HCT116 (cell line): ENCODE results near the gene MACIR. TPM values are rescaled to one million over a fixed set of nuclear protein-coding genes. Genes with fewer than 3 reads are reported as not detected.

Source experiments
- ATAC-seq: fragments of 200-7000 bp; cut with Tn5 transposase; 2 replicates; pipeline ENCODE4 v1.9.1; 2020; ENCODE audit warnings: mild to moderate bottlenecking, moderate library complexity
- BruUV-seq: library from RNA; stranded (reverse); fragments of 400-500 nt; replicated peaks from 2 replicates; lab custom pipeline; 2021; lab: Mats Ljungman, UMichigan
- CTCF ChIA-PET: fragments of 300-600 bp; sonication (Branson Sonifier 250); formaldehyde crosslinking; loops from one replicate; lab custom pipeline; 2021; ENCODE audit warnings: antibody characterized with exemption; lab: Charles Lee
- POLR2A ChIA-PET: fragments of 300-600, 350-600 bp; sonication (Branson Sonifier 250); formaldehyde crosslinking; loops from one replicate; lab custom pipeline; 2021; ENCODE audit warnings: antibody characterized with exemption; lab: Charles Lee
- RAD21 ChIA-PET, 2 experiments: fragments of 300-600 bp; sonication (Branson Sonifier 250); formaldehyde crosslinking; loops; one replicate each; lab custom pipeline; 2023; ENCODE audit warnings: low total read pairs in 2 of 2; ENCODE audit not compliant: uncharacterized antibody in 2 of 2, unreplicated experiment in 2 of 2, low non-redundant PET in 1 of 2; lab: Charles Lee
- DNase-seq: peaks from one replicate; pipeline ENCODE4 v3.0.0-alpha.2; 2010; ENCODE audit warnings: low read depth, low spot score
- H2AFZ ChIP-seq: fragments of 200-600 bp; shearing (Covaris generic), sonication (generic); 2 replicates; pipeline ENCODE4 v1.6.1; 2017; ENCODE audit warnings: low read depth, mixed run types, mixed read lengths, antibody characterized with exemption, low read length; ENCODE audit not compliant: poor library complexity, severe bottlenecking
- H3K27ac ChIP-seq: 2 replicates; pipeline ENCODE4 v1.5.1; 2012; ENCODE audit warnings: low read depth, low read length
- H3K27me3 ChIP-seq: fragments of 200-600 bp; sonication (generic); 2 replicates; pipeline ENCODE4 v1.6.1; 2016; ENCODE audit warnings: mixed run types, low read length, mixed read lengths; ENCODE audit not compliant: insufficient read depth
- H3K36me3 ChIP-seq, 2 experiments: fragments of 200-500 bp in 1 of 2; fragments of 200-600 bp in 1 of 2; sonication (Bioruptor generic) in 1 of 2; sonication (generic) in 1 of 2; 2 replicates each; pipeline versions ENCODE4 v1.5.1 to v1.6.1; 2014 to 2016; ENCODE audit warnings: low read length in 2 of 2, inconsistent platforms in 1 of 2, mixed read lengths in 1 of 2, mixed run types in 1 of 2; ENCODE audit not compliant: insufficient read depth in 2 of 2, control insufficient read depth in 1 of 2
- H3K4me1 ChIP-seq, 2 experiments: fragments of 200-600 bp in 1 of 2; sonication (generic) in 1 of 2; 2 replicates each; pipeline versions ENCODE4 v1.5.1 to v1.6.1; 2012 to 2017; ENCODE audit warnings: low read length in 2 of 2, inconsistent platforms in 1 of 2, mild to moderate bottlenecking in 1 of 2, mixed read lengths in 1 of 2, mixed run types in 1 of 2, moderate library complexity in 1 of 2; ENCODE audit not compliant: insufficient read depth in 2 of 2, control insufficient read depth in 1 of 2
- H3K4me2 ChIP-seq: fragments of 200-600 bp; sonication (generic); 2 replicates; pipeline ENCODE4 v1.6.1; 2017; ENCODE audit warnings: mixed run types, low read length, mixed read lengths
- H3K4me3 ChIP-seq, 2 experiments: fragments of 200-600 bp in 1 of 2; sonication (generic) in 1 of 2; replicated peaks in 1 of 2; 2 replicates each; pipeline ENCODE4 v1.5.1; 2011 to 2016; ENCODE audit warnings: low read length in 2 of 2, control low read depth in 1 of 2, low read depth in 1 of 2, mild to moderate bottlenecking in 1 of 2, mixed read lengths in 1 of 2, mixed run types in 1 of 2
- H3K79me2 ChIP-seq: fragments of 200-600 bp; sonication (generic); 2 replicates; pipeline ENCODE4 v1.6.1; 2017; ENCODE audit warnings: mild to moderate bottlenecking, mixed run types, low read length, moderate library complexity, mixed read lengths; ENCODE audit not compliant: insufficient read depth
- H3K9ac ChIP-seq: fragments of 200-600 bp; sonication (generic); 2 replicates; pipeline ENCODE4 v1.6.1; 2016; ENCODE audit warnings: low read length, mixed read lengths
- H3K9me2 ChIP-seq: fragments of 200-600 bp; sonication (generic), shearing (Covaris generic); 2 replicates; pipeline ENCODE4 v1.6.1; 2017; ENCODE audit warnings: mixed run types, mild to moderate bottlenecking, moderate library complexity; ENCODE audit not compliant: insufficient read depth
- H3K9me3 ChIP-seq, 2 experiments: fragments of 200-500 bp in 1 of 2; fragments of 200-600 bp in 1 of 2; sonication (Bioruptor generic) in 1 of 2; sonication (generic) in 1 of 2; 2 replicates each; pipeline ENCODE4 v1.6.1; 2014 to 2017; ENCODE audit warnings: low read length in 2 of 2, mixed read lengths in 2 of 2, inconsistent platforms in 1 of 2, low read depth in 1 of 2, mild to moderate bottlenecking in 1 of 2, mixed run types in 1 of 2, moderate library complexity in 1 of 2; ENCODE audit not compliant: control insufficient read depth in 1 of 2, insufficient read depth in 1 of 2
- H4K20me1 ChIP-seq: fragments of 200-600 bp; sonication (generic), shearing (Covaris generic); 2 replicates; pipeline ENCODE4 v1.6.1; 2017; ENCODE audit warnings: mixed run types, mild to moderate bottlenecking, moderate library complexity; ENCODE audit not compliant: insufficient read depth
- ATF3 ChIP-seq: IDR thresholded peaks from 2 replicates; pipeline ENCODE4 v1.6.1; 2012
- CBX3 ChIP-seq: IDR thresholded peaks from 2 replicates; pipeline ENCODE4 v1.6.1; 2012; ENCODE audit warnings: low read depth
- CTCF ChIP-seq, 3 experiments: fragments of 200-600 bp in 1 of 3; sonication (generic) in 1 of 3; IDR thresholded peaks in 2 of 3; conservative IDR thresholded peaks in 1 of 3; 2 replicates each; pipeline ENCODE4 v1.5.1; 2012 to 2017; ENCODE audit warnings: low read depth in 2 of 3, low read length in 2 of 3, antibody characterized with exemption in 1 of 3, borderline replicate concordance in 1 of 3, control low read depth in 1 of 3, mild to moderate bottlenecking in 1 of 3, mixed read lengths in 1 of 3, mixed run types in 1 of 3, moderate library complexity in 1 of 3; ENCODE audit not compliant: insufficient read depth in 1 of 3
- EGR1 ChIP-seq: IDR thresholded peaks from 2 replicates; pipeline ENCODE4 v1.6.1; 2012; ENCODE audit warnings: low read depth
- EZH2 ChIP-seq: fragments of 200-600 bp; sonication (generic); IDR thresholded peaks from 2 replicates; pipeline ENCODE4 v1.6.1; 2017; ENCODE audit warnings: antibody characterized with exemption, mixed run types
- EZH2phosphoT487 ChIP-seq: fragments of 200-600 bp; IDR thresholded peaks from 2 replicates; pipeline ENCODE4 v1.6.1; 2018; ENCODE audit warnings: antibody characterized with exemption, borderline replicate concordance
- JUND ChIP-seq: IDR thresholded peaks from 2 replicates; pipeline ENCODE4 v1.6.1; 2012
- POLR2AphosphoS5 ChIP-seq: IDR thresholded peaks from 2 replicates; pipeline ENCODE4 v1.6.1; 2011; ENCODE audit warnings: mild to moderate bottlenecking, low read depth, low read length, moderate library complexity
- SP1 ChIP-seq: IDR thresholded peaks from 2 replicates; pipeline ENCODE4 v1.6.1; 2012; ENCODE audit warnings: low read depth
- SRF ChIP-seq: IDR thresholded peaks from 2 replicates; pipeline ENCODE4 v1.6.1; 2012; ENCODE audit warnings: low read depth
- YY1 ChIP-seq: IDR thresholded peaks from 2 replicates; pipeline ENCODE4 v1.6.1; 2011; ENCODE audit warnings: low read length, low read depth, moderate library complexity, mild to moderate bottlenecking; ENCODE audit not compliant: insufficient replicate concordance; ENCODE audit errors: extremely low read depth
- ZBTB33 ChIP-seq: IDR thresholded peaks from 2 replicates; pipeline ENCODE4 v1.6.1; 2011; ENCODE audit warnings: mild to moderate bottlenecking, low read length, moderate library complexity; ENCODE audit not compliant: insufficient replicate concordance; ENCODE audit errors: extremely low read depth
- intact Hi-C: fragments of 100-400 bp; cut with micrococcal nuclease; formaldehyde crosslinking; loops from 2 replicates; pipeline ENCODE4 v1.10.0; 2022
- total RNA-seq: library from RNA; stranded (reverse); gene quantifications from one replicate; pipeline ENCODE4 v1.2.1, GENCODE V29; 2021; ENCODE audit not compliant: unreplicated experiment
- TF ChIP-seq, protein P1 (sequence below): IDR thresholded peaks from 2 replicates; pipeline ENCODE4 v1.6.1; 2012
- TF ChIP-seq, protein P2 (sequence below): IDR thresholded peaks from 2 replicates; pipeline ENCODE4 v1.6.1; 2012; ENCODE audit warnings: low read depth

MACIR gene
- total RNA-seq, 1 experiment from 2014 or later = 10.4 TPM

GRCh38 chr5:103216137-103216536 is 42.4 kb upstream of the MACIR start (continued):
- TF ChIP-seq CTCF (IDR thresholded peaks at IDR 0.05 in 2 of 3, conservative IDR thresholded peaks at IDR 0.05 in 1 of 3; ENCODE audit: borderline replicate concordance in 1 of 3, insufficient read depth in 1 of 3, low read depth in 2 of 3, low read length in 2 of 3) = no peak

DNA sequence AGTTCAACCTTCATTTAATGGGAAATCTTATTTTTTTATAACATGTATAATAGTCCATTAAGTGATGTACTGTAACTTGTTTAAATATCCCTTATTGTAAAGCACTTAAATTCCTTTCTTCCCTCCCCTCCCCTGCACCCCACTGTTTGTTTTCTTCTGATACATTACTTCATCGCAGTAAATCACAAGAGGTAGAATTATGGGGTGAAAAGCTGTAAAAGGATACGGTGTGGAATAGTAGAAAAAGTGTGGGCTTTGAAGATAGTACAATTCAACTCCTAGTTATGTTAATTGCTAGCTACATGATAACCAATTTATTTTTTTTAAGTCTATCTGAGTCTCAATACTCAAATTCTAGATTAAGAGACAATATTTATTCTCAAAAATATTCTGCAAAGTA is 41.9 kb upstream of the MACIR start:
- RAD21 ChIA-PET = interaction anchor here (0.5 to 1.8 kb wide), 2 partner anchors 8 to 259 kb away, joined by 4 read pairs; no protein-coding TSS in a partner anchor
- TF ChIP-seq, protein P1, sequence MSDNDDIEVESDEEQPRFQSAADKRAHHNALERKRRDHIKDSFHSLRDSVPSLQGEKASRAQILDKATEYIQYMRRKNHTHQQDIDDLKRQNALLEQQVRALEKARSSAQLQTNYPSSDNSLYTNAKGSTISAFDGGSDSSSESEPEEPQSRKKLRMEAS = no peak
- TF ChIP-seq ATF3 (no peak), EZH2 (no peak), JUND (no peak), EGR1 (no peak), ZBTB33 (no peak), POLR2AphosphoS5 (no peak), SRF (no peak), YY1 (no peak), CBX3 (no peak), EZH2phosphoT487 (no peak), SP1 (no peak)
- TF ChIP-seq, protein P2, sequence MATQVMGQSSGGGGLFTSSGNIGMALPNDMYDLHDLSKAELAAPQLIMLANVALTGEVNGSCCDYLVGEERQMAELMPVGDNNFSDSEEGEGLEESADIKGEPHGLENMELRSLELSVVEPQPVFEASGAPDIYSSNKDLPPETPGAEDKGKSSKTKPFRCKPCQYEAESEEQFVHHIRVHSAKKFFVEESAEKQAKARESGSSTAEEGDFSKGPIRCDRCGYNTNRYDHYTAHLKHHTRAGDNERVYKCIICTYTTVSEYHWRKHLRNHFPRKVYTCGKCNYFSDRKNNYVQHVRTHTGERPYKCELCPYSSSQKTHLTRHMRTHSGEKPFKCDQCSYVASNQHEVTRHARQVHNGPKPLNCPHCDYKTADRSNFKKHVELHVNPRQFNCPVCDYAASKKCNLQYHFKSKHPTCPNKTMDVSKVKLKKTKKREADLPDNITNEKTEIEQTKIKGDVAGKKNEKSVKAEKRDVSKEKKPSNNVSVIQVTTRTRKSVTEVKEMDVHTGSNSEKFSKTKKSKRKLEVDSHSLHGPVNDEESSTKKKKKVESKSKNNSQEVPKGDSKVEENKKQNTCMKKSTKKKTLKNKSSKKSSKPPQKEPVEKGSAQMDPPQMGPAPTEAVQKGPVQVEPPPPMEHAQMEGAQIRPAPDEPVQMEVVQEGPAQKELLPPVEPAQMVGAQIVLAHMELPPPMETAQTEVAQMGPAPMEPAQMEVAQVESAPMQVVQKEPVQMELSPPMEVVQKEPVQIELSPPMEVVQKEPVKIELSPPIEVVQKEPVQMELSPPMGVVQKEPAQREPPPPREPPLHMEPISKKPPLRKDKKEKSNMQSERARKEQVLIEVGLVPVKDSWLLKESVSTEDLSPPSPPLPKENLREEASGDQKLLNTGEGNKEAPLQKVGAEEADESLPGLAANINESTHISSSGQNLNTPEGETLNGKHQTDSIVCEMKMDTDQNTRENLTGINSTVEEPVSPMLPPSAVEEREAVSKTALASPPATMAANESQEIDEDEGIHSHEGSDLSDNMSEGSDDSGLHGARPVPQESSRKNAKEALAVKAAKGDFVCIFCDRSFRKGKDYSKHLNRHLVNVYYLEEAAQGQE = no peak
- no peak overlapping the region for H3K4me2 ChIP-seq
- peaks cover 0 to 3% of the 10 kb centered on the region in 2 experiments; a peak in 1 of 4 replicates for H3K4me1 ChIP-seq
- DNase-seq = no peak
- no peaks in the 10 kb centered on the region for H3K27me3 ChIP-seq
- CTCF ChIA-PET = interaction anchor here (1.3 to 2.1 kb wide), 3 partner anchors 8 to 42 kb away, joined by 3 to 7 read pairs (median 4); partner anchors contain the start of gene MACIR
- intact Hi-C loops = no loop called here
- ATAC-seq = no peak
- no peak overlapping the region for H3K4me3 ChIP-seq
- H3K9me3 ChIP-seq = no peaks in the 10 kb centered on the region
- no peaks in the 10 kb centered on the region for H3K79me2 ChIP-seq
- no peaks in the 10 kb centered on the region for H3K9me2 ChIP-seq
- H3K9ac ChIP-seq = no peak overlapping the region
- no TSS peak for BruUV-seq
- H2AFZ ChIP-seq = no peak overlapping the region
- H3K36me3 ChIP-seq = no peaks in the 10 kb centered on the region
- H4K20me1 ChIP-seq = no peaks in the 10 kb centered on the region
- POLR2A ChIA-PET = interaction anchor here (1.2 kb wide), 1 partner anchor 42 kb away, joined by 6 read pairs; the partner anchor contains the start of gene MACIR
- H3K27ac ChIP-seq = no peak overlapping the region
